A673 (cell line): Measurements from ENCODE around the gene PIAS4. TPM values are rescaled to one million over a fixed set of nuclear protein-coding genes. Genes with fewer than 3 reads are reported as not detected.

Experiments used
- BruUV-seq: library from RNA; stranded (reverse); fragments of 400-500 nt; replicated peaks from 2 replicates; lab custom pipeline; 2021; lab: Mats Ljungman, UMichigan
- CTCF ChIA-PET: fragments of 300-600 bp; sonication (Branson Sonifier 250); formaldehyde crosslinking; loops from one replicate; lab custom pipeline; 2022; ENCODE audit warnings: antibody characterized with exemption; lab: Charles Lee
- POLR2A ChIA-PET: fragments of 300-600 bp; sonication (Branson Sonifier 250); formaldehyde crosslinking; loops from one replicate; lab custom pipeline; 2022; ENCODE audit warnings: antibody characterized with exemption; ENCODE audit not compliant: low non-redundant PET; lab: Charles Lee
- DNase-seq: peaks from one replicate; pipeline ENCODE4 v3.0.0-alpha.2; 2015; ENCODE audit warnings: low spot score
- H3K27ac ChIP-seq: fragments of 200-600 bp; sonication (generic); 2 replicates; pipeline ENCODE4 v1.5.1; 2016; ENCODE audit warnings: mixed run types, low read depth, mild to moderate bottlenecking, mixed read lengths, antibody characterized with exemption, low read length; ENCODE audit not compliant: poor library complexity, severe bottlenecking
- H3K27me3 ChIP-seq: fragments of 200-600 bp; sonication (generic); replicated peaks from 2 replicates; pipeline ENCODE4 v1.6.1; 2017; ENCODE audit warnings: mixed run types, low read depth, mild to moderate bottlenecking, mixed read lengths, antibody characterized with exemption, low read length; ENCODE audit not compliant: insufficient read depth, poor library complexity
- H3K36me3 ChIP-seq: fragments of 200-600 bp; sonication (generic); 2 replicates; pipeline ENCODE4 v1.6.1; 2016; ENCODE audit warnings: mixed run types, mild to moderate bottlenecking, mixed read lengths, antibody characterized with exemption, low read length; ENCODE audit not compliant: insufficient read depth, poor library complexity, severe bottlenecking
- H3K4me1 ChIP-seq: fragments of 200-600 bp; sonication (generic); 2 replicates; pipeline ENCODE4 v1.6.1; 2017; ENCODE audit warnings: mixed run types, mild to moderate bottlenecking, mixed read lengths, antibody characterized with exemption, low read length; ENCODE audit not compliant: insufficient read depth, poor library complexity, severe bottlenecking
- H3K4me3 ChIP-seq: fragments of 200-600 bp; sonication (generic); 2 replicates; pipeline ENCODE4 v1.5.1; 2016; ENCODE audit warnings: low read depth, mixed run types, mild to moderate bottlenecking, mixed read lengths, low read length; ENCODE audit not compliant: poor library complexity, severe bottlenecking
- H3K9me3 ChIP-seq: fragments of 200-600 bp; sonication (generic); 2 replicates; pipeline ENCODE4 v1.6.1; 2016; ENCODE audit warnings: mixed run types, low read depth, mild to moderate bottlenecking, mixed read lengths, antibody characterized with exemption, low read length; ENCODE audit not compliant: poor library complexity, severe bottlenecking
- CTCF ChIP-seq: fragments of 300-800, 200-600 bp; sonication (generic); conservative IDR thresholded peaks from 2 replicates; pipeline ENCODE4 v1.5.1; 2017; ENCODE audit warnings: low read depth, mild to moderate bottlenecking, antibody characterized with exemption, low read length, moderate library complexity, mixed read lengths
- EZH2 ChIP-seq: fragments of 200-600 bp; sonication (generic); IDR thresholded peaks from 2 replicates; pipeline ENCODE4 v1.6.1; 2017; ENCODE audit warnings: borderline replicate concordance, low read depth, mild to moderate bottlenecking, mixed read lengths, antibody characterized with exemption, low read length; ENCODE audit not compliant: poor library complexity, severe bottlenecking
- intact Hi-C: fragments of 100-400 bp; cut with micrococcal nuclease; formaldehyde crosslinking; loops from one replicate; pipeline ENCODE4 v1.10.0; 2022; ENCODE audit not compliant: unreplicated experiment
- total RNA-seq: library from RNA; stranded (reverse); gene quantifications from 2 replicates; pipeline ENCODE4 v1.2.3, GENCODE V29; 2021

The PIAS4 gene
- total RNA-seq, 1 experiment from 2014 or later = 59.1 TPM

GRCh38 chr19:4012975-4013634 lies 5.6 kb downstream of the PIAS4 start:
- no peak overlapping the region for H3K4me3 ChIP-seq
- intact Hi-C loops = no loop called here
- H3K9me3 ChIP-seq = no peaks in the 10 kb centered on the region
- no peaks in the 10 kb centered on the region for H3K27me3 ChIP-seq
- peaks cover 27% of the 10 kb centered on the region for H3K36me3 ChIP-seq
- peaks cover 14% of the 10 kb centered on the region for H3K4me1 ChIP-seq
- ChIA-PET POLR2A (no interaction called here), CTCF (no interaction called here)
- TF ChIP-seq EZH2 (no peak), CTCF (no peak)
- BruUV-seq = no TSS peak
- no peak for DNase-seq
- no peak overlapping the region for H3K27ac ChIP-seq

- Histone ChIP-seq H3K27ac (no peak overlapping the region), H3K9me3 (no peaks in the 10 kb centered on the region), H3K4me3 (no peak overlapping the region), H3K4me1 (peaks cover 13% of the 10 kb centered on the region), H3K36me3 (peaks cover 30% of the 10 kb centered on the region), H3K27me3 (no peaks in the 10 kb centered on the region)
- intact Hi-C loops = no loop called here
- CTCF ChIA-PET = no interaction called here
- DNase-seq = no peak
- BruUV-seq = no TSS peak
- POLR2A ChIA-PET = no interaction called here
- TF ChIP-seq CTCF (no peak), EZH2 (no peak)
Observed at GRCh38 chr19:4013886-4014540, 6.5 kb downstream of the PIAS4 start.

- Histone ChIP-seq H3K4me1 (peaks cover 10% of the 10 kb centered on the region), H3K36me3 (peaks cover 30% of the 10 kb centered on the region), H3K4me3 (no peak overlapping the region), H3K9me3 (no peaks in the 10 kb centered on the region), H3K27me3 (no peaks in the 10 kb centered on the region), H3K27ac (no peak overlapping the region)
- POLR2A ChIA-PET = no interaction called here
- CTCF ChIA-PET = interaction anchor here (0.6 kb wide), 1 partner anchor 253 kb away, joined by 8 read pairs; no protein-coding TSS in a partner anchor
- TF ChIP-seq CTCF (no peak), EZH2 (no peak)
- DNase-seq = no peak
- no TSS peak for BruUV-seq
- intact Hi-C loops = no loop called here
Observed at GRCh38 chr19:4014541-4015491, 7.3 kb downstream of the PIAS4 start.
